Muscle layer of duodenum (tissue), 2 donors: ENCODE data around the gene NKX1-1.

Experiments
- H3K27ac ChIP-seq: one replicate; pipeline ENCODE4 v1.7.0; 2013; ENCODE audit warnings: mild to moderate bottlenecking, low read length
- H3K27me3 ChIP-seq: one replicate; pipeline ENCODE4 v1.7.0; 2013; ENCODE audit warnings: low read depth, mild to moderate bottlenecking, control low read depth, low read length
- H3K36me3 ChIP-seq, 2 donors: one replicate each; pipeline ENCODE4 v1.7.0; 2013; ENCODE audit warnings: low read length in 2 of 2, control low read depth in 1 of 2, mild to moderate bottlenecking in 1 of 2; ENCODE audit not compliant: insufficient read depth in 2 of 2, control insufficient read depth in 1 of 2
- H3K4me1 ChIP-seq, 2 donors: one replicate each; pipeline ENCODE4 v1.7.0; 2013; ENCODE audit warnings: low read length in 2 of 2, mild to moderate bottlenecking in 2 of 2, control low read depth in 1 of 2, moderate library complexity in 1 of 2; ENCODE audit not compliant: insufficient read depth in 2 of 2, control insufficient read depth in 1 of 2
- H3K4me3 ChIP-seq, 2 donors: one replicate each; pipeline ENCODE4 v1.7.0; 2013; ENCODE audit warnings: low read length in 2 of 2, low read depth in 1 of 2, mild to moderate bottlenecking in 1 of 2
- H3K9me3 ChIP-seq, 2 donors: one replicate each; pipeline ENCODE4 v1.7.0; 2013; ENCODE audit warnings: low read length in 2 of 2, control low read depth in 1 of 2, mild to moderate bottlenecking in 1 of 2; ENCODE audit not compliant: control insufficient read depth in 1 of 2
- donor health status: healthy.

The NKX1-1 gene

DNA sequence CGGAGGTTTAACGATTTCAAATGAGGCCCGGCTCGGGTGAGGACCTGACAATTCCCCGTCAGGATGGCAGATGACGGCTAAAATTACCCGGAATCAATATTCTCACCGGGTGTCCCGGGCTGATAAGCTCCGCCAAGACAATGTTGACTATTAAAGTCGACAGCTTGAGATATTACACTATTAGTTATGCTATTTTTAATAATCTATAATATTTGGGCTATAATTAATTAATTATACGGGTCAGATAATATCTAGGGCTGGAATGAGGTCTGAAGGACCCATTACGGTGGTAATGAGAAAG is 9.4 kb upstream of the NKX1-1 start:
- no peaks in the 10 kb centered on the region for H3K36me3 ChIP-seq
- H3K4me1 ChIP-seq, result peaks cover 0 to 4% of the 10 kb centered on the region in 2 donors
- H3K9me3 ChIP-seq, result no peaks in the 10 kb centered on the region
- peaks cover 27% of the 10 kb centered on the region for H3K27me3 ChIP-seq
- no peak overlapping the region for H3K27ac ChIP-seq
- H3K4me3 ChIP-seq, result no peak overlapping the region

DNA sequence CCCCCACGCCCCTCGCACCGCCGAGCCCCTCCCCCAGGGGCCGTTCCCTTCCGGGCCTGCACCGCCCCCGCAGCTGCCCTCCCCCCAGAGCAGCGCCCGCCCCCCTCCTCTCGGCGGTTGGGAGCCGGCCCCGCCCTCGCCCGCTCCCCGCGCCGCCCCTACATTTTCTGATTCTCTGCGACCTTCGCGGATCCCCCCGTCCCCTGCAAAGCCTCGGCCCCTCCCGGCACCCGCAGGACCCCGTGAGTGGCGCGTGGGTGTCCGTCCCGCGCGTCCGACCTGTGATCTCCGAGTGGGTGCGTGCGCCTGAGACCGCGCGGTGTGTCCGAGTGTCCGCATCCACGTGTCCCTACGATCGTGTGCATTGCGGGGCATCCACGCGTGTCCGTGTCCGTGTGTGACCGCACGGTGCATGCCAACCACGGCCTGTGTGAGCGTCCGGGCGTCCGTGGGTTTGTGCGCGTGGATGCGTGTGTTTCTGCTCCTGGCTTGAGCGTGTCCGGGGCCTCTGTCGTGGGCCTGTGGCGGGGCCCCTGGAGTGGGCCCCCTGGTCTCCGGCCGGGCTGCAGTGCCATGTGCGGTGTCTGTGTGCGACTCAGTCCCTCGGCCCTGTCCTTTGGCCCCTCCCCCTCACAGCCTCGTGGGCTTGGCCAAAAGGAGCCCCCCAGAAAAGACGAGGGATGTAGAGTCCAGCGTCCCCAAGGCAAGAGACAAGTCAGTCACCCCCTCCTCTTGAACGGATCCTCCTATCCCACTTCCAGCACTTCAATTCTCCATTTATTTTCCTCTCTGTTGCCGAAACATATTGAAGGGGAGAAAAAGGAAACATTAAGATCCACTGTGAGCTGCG is 8.8 kb upstream of the NKX1-1 start:
- Histone ChIP-seq H3K9me3 (no peaks in the 10 kb centered on the region), H3K27ac (no peak overlapping the region), H3K4me1 (peaks cover 0 to 4% of the 10 kb centered on the region in 2 donors), H3K4me3 (no peak overlapping the region), H3K36me3 (no peaks in the 10 kb centered on the region), H3K27me3 (peaks cover 27% of the 10 kb centered on the region)

DNA sequence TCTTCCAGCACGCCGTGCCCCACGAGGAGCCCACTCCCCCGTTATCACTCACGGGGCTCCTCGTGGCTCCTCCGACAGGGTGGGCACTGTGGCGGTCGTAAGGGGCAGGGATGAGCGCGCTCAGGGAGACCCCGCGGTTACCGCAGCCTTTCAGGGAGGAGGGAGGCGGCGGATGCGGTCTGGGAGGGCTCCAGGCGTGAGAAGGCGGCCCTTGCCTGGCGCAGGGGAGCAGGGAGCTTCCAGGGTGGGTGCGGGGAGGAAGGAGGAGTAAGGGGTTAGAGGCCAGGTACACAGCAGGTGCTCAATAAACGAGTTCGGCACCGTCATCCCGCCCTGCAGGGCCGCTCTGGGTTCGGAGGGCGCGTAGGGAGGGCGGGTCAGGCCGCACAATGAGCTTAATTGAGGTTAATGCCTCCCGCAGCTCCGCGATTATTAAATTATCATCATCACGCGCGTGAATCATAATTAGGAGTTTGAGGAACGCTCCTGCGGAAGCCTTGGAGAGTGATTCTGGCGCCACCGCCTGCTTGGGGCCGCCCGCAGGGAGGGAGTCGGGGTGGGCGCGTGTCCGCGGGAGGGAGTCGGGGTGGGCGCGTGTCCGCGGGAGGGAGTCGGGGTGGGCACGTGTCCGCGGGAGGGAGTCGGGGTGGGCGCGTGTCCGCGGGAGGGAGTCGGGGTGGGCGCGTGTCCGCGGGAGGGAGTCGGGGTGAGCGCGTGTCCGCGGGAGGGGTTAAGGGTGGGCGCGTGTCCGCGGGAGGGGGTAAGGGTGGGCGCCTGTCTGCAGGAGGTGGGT is 7.6 kb upstream of the NKX1-1 start:
- H3K27ac ChIP-seq, result no peak overlapping the region
- H3K36me3 ChIP-seq, result no peaks in the 10 kb centered on the region
- H3K9me3 ChIP-seq, result no peaks in the 10 kb centered on the region
- H3K4me3 ChIP-seq, result no peak overlapping the region
- H3K4me1 ChIP-seq, result peaks cover 0 to 4% of the 10 kb centered on the region in 2 donors
- peaks cover 36% of the 10 kb centered on the region for H3K27me3 ChIP-seq

DNA sequence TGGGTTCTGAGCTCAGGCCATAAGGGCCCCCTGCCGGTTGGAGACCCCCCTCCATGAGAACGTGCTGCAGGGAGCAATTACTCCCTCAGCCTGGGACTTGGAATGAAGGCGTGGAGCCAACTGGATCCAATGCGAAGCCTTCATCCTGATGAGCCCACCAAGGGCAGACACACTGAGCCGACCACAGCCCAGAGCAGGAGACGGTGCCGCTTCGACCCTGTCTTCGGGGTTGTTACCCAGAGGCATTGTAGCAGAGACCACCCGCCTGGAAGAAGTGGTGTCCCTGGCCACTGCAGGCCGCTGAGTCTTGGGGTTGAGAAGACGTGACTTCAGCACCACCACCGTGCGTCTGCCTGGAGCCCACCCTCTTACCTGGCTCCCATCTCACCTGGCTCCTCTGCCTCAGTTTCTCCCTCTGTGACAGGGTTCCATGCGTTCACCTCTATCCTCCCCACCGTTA is 7.0 kb upstream of the NKX1-1 start:
- peaks cover 0 to 4% of the 10 kb centered on the region in 2 donors for H3K4me1 ChIP-seq

DNA sequence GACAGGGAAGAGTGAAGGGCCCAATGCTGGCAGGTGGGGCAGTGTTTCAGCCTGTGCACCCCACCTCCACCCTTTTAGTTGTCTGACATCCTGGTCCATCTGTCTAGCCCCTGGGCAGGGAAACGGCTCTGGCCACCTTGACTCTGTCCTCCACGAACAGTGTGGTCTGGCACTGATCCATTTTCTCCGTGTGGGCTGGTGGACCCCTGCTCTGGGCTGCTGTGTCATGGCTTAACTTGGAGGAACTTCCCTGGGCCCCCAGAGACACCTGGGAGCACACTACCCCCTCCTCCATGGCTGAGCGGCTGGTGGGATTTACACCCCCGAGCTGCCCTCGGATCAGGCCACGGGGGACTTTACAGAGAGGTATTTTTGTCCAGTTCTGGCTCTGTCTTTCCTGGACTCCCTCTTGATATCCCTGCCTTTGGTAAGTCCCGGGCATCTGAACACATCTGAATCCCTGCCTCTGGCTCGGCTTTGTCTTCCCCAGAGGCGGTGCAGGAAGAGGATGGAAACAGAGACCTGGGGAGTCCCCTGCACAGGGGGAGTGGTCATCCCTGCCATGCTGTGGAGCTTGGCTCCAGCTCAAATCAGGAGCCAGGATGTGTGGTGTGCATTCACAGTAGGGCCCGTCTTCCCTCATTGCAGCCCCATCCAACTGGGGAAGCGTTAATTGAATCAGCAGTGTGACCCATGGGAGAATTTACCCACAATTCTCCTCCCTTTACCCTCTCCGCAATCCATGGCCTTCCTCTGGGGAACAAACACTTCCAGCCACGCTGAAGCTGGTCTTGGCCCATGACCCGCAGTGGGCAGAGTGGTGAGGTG is 6.3 kb upstream of the NKX1-1 start:
- no peaks in the 10 kb centered on the region for H3K9me3 ChIP-seq
- H3K27ac ChIP-seq, result no peak overlapping the region
- no peaks in the 10 kb centered on the region for H3K36me3 ChIP-seq
- H3K4me1 ChIP-seq, result peaks cover 0 to 7% of the 10 kb centered on the region in 2 donors
- no peak overlapping the region for H3K4me3 ChIP-seq
- H3K27me3 ChIP-seq, result peaks cover 46% of the 10 kb centered on the region

More for the DNA sequence above, 7.0 kb upstream of the NKX1-1 start:
- Histone ChIP-seq H3K4me3 (no peak overlapping the region), H3K9me3 (no peaks in the 10 kb centered on the region), H3K36me3 (no peaks in the 10 kb centered on the region), H3K27ac (no peak overlapping the region), H3K27me3 (peaks cover 43% of the 10 kb centered on the region)

DNA sequence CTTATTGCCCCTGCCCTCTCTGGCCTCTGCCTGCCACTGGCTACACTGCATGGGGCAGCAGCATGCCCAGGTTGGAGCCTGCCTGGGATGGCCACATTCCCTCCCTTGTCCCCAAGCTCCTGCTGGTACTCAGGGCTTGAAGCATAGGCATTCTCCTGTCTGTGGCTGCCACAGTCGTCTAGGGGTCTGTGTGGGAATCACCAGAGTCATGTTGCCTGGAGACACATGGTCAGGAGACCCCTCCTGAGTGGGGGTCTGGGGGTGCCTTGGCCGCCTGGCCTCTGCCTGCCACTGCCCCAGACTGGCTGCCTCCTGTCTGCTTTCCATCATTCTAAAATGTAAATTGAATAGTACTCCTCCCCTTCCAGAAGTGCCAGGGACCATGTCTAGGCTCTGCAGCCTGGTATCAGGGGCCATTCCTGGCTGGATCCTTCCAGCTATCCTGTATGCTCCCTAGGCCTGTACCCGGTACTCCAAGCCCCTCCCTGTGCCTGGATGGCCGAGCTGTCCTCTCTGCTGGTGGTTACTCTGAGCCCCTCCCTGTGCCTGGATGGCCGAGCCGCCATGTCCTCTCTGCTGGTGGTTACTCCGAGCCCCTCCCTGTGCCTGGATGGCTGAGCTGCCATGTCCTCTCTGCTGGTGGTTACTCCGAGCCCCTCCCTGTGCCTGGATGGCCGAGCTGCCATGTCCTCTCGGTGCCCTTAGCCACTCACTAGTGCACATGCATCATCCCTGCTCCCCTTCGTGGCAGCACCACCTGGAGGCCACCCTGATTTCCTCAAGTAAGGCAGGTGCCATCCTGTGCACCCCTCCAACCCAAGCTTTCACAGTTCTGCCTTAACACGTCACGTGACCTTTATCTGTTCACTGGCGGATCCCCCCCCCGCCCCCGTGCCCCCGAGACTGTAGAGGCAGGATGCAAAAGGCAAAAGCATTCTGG is 5.5 kb upstream of the NKX1-1 start:
- no peak overlapping the region for H3K27ac ChIP-seq
- H3K4me3 ChIP-seq, result no peak overlapping the region
- no peaks in the 10 kb centered on the region for H3K36me3 ChIP-seq
- H3K27me3 ChIP-seq, result peaks cover 55% of the 10 kb centered on the region
- no peaks in the 10 kb centered on the region for H3K9me3 ChIP-seq
- H3K4me1 ChIP-seq, result peaks cover 0 to 16% of the 10 kb centered on the region in 2 donors

DNA sequence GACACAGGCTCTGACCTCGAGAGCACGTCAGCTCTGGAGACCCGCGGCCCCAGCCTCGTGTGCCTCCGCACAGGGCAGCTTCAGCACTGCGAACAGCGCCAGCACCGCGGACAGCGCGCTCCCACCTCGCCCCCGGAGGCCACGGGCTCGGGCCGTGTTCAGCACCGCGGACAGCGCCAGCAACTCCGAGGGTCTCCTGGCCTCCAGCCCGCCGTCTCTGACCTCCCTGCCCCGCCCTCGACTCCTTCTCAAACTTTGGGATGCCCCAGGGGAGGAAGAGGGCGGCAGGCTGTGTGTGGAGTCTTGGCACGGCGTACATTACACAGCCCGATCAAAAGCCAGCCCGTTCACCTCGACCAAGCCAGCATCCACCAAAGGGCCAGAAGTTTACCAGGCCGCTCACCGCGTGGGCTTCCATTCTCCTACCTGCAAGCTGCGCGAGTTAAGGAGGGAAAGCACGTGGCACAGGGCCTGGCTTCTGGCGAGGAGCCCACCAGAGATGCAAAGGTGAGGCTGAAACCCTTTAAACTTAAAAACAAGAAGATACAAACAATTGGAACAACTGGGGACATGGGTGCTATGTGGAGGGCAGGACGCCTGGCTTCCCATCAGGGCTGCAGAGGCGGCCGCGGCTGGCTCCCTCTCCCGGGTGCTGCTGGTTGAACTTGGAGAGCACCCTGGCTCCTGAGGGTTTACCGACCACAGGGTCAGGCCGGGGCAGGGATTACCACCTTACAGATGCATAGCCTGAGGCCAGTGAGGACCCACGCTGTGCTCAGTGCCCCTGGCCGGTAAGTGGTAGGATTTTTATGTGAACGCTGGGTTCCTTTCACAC is 4.5 kb upstream of the NKX1-1 start:
- Histone ChIP-seq H3K27me3 (peaks cover 55% of the 10 kb centered on the region), H3K4me3 (no peak overlapping the region), H3K27ac (no peak overlapping the region), H3K4me1 (peaks cover 0 to 23% of the 10 kb centered on the region in 2 donors), H3K36me3 (no peaks in the 10 kb centered on the region), H3K9me3 (no peaks in the 10 kb centered on the region)

DNA sequence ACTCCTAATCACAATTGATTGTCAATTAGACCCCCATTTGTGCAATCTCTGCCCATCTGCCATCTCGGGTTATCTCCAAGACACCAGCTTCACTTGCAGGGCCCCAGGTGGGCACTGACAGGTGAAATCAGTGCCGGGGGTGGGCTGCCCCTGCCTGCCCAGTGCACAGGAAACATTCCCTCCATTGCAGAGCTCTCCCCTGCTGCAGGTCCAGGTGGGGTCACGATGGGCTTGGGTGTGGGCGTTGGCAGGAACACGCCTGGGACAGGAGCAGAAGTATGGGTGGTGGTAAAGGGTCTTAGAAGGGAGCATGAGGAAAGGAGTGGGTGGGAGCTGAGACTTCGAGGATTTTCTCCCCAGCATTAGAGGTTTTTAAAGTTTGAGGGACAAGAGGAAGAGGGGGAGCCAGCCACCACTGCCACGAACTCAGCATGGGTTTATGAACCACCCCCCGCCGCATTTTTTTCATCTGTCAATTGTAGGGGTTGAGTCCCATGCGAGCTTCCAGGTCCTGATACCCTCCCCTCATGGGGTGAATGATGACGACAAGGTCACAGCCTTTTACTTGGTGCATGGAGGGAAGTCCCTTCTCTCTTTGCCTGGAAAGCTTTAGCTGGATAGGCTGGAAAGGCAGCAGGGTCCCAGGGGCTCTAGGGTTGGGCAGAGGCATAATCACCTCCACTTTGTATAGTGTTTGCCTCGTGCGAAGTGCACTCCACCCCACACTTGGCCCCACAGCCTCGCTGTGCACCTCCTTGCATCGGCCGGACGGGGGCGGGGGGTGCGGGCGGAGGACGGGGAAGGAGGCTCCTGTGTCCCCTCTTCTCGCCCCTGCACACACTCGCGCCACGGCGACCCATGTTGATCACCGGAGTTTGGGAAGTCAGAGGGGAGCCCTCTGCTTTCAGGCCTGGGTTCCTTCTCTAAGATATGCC is 3.5 kb upstream of the NKX1-1 start:
- H3K27ac ChIP-seq, result no peak overlapping the region
- no peaks in the 10 kb centered on the region for H3K36me3 ChIP-seq
- peaks cover 62% of the 10 kb centered on the region for H3K27me3 ChIP-seq
- H3K4me3 ChIP-seq, result no peak overlapping the region
- H3K9me3 ChIP-seq, result no peaks in the 10 kb centered on the region
- peaks cover 0 to 33% of the 10 kb centered on the region in 2 donors for H3K4me1 ChIP-seq

DNA sequence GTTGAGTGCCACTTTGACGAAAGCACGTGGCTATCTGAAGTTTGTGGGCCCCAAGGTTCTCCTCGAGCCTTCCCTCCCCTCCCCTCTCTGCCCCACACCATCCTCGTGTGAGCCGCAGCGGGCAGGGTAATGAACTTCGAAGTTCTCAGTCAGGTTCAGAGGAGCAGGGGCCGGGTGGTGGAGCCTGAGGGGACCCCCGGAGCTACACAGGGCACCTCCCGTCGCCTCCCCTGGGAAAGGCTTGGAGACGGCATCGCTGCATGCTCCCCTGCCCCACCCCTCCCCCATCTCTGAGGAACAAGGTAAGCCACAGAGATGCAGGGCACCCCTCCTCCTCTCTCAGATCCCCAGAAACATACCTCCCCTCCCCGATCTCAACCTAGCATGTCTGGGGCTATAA is 2.8 kb upstream of the NKX1-1 start:
- Histone ChIP-seq H3K27me3 (peaks cover 69% of the 10 kb centered on the region), H3K27ac (no peak overlapping the region), H3K9me3 (no peaks in the 10 kb centered on the region), H3K36me3 (no peaks in the 10 kb centered on the region), H3K4me3 (no peak overlapping the region), H3K4me1 (peaks cover 0 to 39% of the 10 kb centered on the region in 2 donors)
